ENCODE measurements around the gene SEC23B. TPM values are rescaled to one million over a fixed set of nuclear protein-coding genes. Genes with fewer than 3 reads are reported as not detected.

Gene SEC23B
- total RNA-seq, 8 experiments from 2014 or later = 45.8 to 65.1 (median 54.4) TPM

Other genes with a start within 250 kb of the SEC23B start
- gene ZNF133, start 219.4 kb upstream of the SEC23B start, total RNA-seq = 10 to 100 TPM; 13.8 to 25.5 (median 18.6) TPM
- gene DZANK1, start 40.9 kb upstream of the SEC23B start, total RNA-seq = 1 to 10 TPM; 1.0 to 7.2 (median 4.4) TPM
- 10 to 100 TPM; 12.0 to 21.5 (median 15.6) TPM for gene POLR3F, start 40.5 kb upstream of the SEC23B start, total RNA-seq
- gene RBBP9, start 10.7 kb upstream of the SEC23B start, total RNA-seq = 10 to 100 TPM; 12.1 to 22.0 (median 14.5) TPM
- gene SMIM26, start 59.5 kb downstream of the SEC23B start, total RNA-seq = 100 to 1,000 TPM in 5 of 8 experiments, 10 to 100 TPM in 3; 85.4 to 177 (median 118) TPM
- 100 to 1,000 TPM in 5 of 8 experiments, 10 to 100 TPM in 3; 44.4 to 163 (median 110) TPM for gene DTD1, start 80.1 kb downstream of the SEC23B start, total RNA-seq